Osteocyte (in vitro differentiated cells): ENCODE data around the gene TEAD3. TPM values are rescaled to one million over a fixed set of nuclear protein-coding genes. Genes with fewer than 3 reads are reported as not detected.

Source experiments
- DNase-seq: peaks from one replicate; pipeline ENCODE4 v3.0.0; 2021; ENCODE audit warnings: mixed read lengths; ENCODE audit not compliant: unreplicated experiment; ENCODE audit errors: extremely low spot score
- H3K27ac Mint-ChIP-seq: one replicate; pipeline ENCODE4 v1.8.0; 2021; ENCODE audit warnings: mild to moderate bottlenecking, mixed read lengths; ENCODE audit not compliant: unreplicated experiment
- H3K27me3 Mint-ChIP-seq: one replicate; pipeline ENCODE4 v1.8.0; 2021; ENCODE audit warnings: mixed read lengths; ENCODE audit not compliant: unreplicated experiment
- H3K36me3 Mint-ChIP-seq: one replicate; pipeline ENCODE4 v1.8.0; 2021; ENCODE audit warnings: mixed read lengths; ENCODE audit not compliant: unreplicated experiment
- H3K4me1 Mint-ChIP-seq: one replicate; pipeline ENCODE4 v1.8.0; 2021; ENCODE audit warnings: mixed read lengths; ENCODE audit not compliant: unreplicated experiment
- H3K4me3 Mint-ChIP-seq: one replicate; pipeline ENCODE4 v1.8.0; 2021; ENCODE audit warnings: mild to moderate bottlenecking, moderate library complexity, mixed read lengths; ENCODE audit not compliant: unreplicated experiment
- H3K9me3 Mint-ChIP-seq: one replicate; pipeline ENCODE4 v1.8.0; 2021; ENCODE audit warnings: mixed read lengths; ENCODE audit not compliant: unreplicated experiment
- total RNA-seq: library from RNA; stranded (reverse); gene quantifications from 2 replicates; pipeline ENCODE4 v1.2.1, GENCODE V29; 2021
- TF ChIP-seq, protein P1 (sequence below): fragments of 200-600 bp; sonication (generic); IDR thresholded peaks from 2 replicates; pipeline ENCODE4 v1.5.0; 2021; ENCODE audit warnings: antibody characterized with exemption, mild to moderate bottlenecking, moderate library complexity

The TEAD3 gene
- total RNA-seq, 1 donor from 2014 or later: 44.8 TPM

DNA sequence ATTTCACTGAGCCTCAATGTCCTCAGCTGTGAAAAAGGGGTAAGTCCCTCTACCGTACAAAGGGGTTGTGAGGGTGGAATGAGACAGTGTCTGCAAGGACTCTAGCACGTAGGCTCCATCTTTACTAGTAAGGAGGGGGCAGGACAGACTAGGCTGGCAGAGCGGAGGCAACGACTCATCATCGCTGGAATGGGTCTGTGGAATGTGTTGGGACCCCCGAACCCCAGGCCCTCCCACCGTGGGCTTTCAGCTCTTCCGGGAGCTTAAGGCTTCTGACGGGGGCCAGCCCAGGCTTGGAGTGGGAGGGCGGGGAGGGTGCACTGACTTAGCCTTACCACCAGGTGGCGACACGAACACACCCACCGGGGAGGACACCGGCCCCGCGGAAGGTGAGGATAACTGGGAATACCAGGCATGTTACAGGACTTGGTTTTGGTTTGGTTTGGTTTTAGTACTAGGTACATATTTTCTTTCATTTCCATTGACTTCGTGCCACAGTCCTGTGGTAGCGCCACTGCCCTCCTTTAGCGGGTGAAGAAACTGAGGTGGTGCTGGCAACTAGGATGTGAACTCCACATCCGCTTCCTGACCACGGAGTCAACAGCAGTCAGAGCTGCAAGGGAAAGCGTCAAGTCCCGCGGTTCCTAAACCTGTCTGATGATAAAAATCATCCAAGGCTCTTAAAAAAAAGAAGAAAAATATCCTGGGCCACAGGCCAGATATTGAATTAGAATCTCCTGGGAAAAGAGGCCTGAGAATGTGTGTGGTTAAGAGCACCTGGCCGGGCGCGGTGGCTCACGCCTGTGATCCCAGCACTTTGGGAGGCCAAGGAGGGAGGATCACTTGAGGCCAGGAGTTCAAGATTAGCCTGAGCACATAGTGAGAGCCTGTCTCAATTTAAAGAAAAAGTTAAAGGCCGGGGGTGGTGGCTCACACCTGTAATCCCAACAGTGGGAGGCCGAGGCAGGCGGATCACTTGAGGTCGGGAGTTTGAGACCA, 26.1 kb upstream of the TEAD3 start:
- no peak overlapping the region for H3K4me3 Mint-ChIP-seq
- peaks cover 3% of the 10 kb centered on the region for H3K4me1 Mint-ChIP-seq
- H3K9me3 Mint-ChIP-seq: no peaks in the 10 kb centered on the region
- no peak overlapping the region for H3K27ac Mint-ChIP-seq
- peaks cover 4% of the 10 kb centered on the region for H3K27me3 Mint-ChIP-seq
- peak; percentile 90 for DNase-seq
- TF ChIP-seq, protein P1, sequence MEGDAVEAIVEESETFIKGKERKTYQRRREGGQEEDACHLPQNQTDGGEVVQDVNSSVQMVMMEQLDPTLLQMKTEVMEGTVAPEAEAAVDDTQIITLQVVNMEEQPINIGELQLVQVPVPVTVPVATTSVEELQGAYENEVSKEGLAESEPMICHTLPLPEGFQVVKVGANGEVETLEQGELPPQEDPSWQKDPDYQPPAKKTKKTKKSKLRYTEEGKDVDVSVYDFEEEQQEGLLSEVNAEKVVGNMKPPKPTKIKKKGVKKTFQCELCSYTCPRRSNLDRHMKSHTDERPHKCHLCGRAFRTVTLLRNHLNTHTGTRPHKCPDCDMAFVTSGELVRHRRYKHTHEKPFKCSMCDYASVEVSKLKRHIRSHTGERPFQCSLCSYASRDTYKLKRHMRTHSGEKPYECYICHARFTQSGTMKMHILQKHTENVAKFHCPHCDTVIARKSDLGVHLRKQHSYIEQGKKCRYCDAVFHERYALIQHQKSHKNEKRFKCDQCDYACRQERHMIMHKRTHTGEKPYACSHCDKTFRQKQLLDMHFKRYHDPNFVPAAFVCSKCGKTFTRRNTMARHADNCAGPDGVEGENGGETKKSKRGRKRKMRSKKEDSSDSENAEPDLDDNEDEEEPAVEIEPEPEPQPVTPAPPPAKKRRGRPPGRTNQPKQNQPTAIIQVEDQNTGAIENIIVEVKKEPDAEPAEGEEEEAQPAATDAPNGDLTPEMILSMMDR: peak; percentile 99
- no peaks in the 10 kb centered on the region for H3K36me3 Mint-ChIP-seq

DNA sequence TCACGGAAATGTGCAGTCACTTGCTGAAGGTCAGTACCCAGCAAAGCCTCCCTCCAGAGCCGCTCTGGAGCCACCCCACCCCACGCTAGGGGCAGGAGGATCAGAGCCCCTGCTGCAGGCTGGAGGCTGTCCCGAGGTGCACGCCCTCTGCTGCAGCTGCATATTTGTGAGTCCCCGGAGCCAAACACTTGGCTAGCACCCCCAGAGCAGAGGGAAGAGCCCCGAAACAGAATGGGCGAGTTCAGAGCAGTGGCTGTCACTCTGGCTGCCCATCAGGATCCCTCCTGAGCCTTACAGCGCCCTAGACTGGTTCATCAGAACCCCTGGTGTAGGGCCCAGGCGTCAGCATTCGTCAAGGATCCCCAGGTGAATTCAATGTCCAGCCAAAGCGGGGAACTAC, 25.3 kb upstream of the TEAD3 start:
- no peaks in the 10 kb centered on the region for H3K27me3 Mint-ChIP-seq
- peaks cover 3% of the 10 kb centered on the region for H3K4me1 Mint-ChIP-seq
- no peaks in the 10 kb centered on the region for H3K36me3 Mint-ChIP-seq
- no peak for DNase-seq
- TF ChIP-seq, protein P1: no peak
- H3K4me3 Mint-ChIP-seq: no peak overlapping the region
- H3K9me3 Mint-ChIP-seq: no peaks in the 10 kb centered on the region
- no peak overlapping the region for H3K27ac Mint-ChIP-seq

DNA sequence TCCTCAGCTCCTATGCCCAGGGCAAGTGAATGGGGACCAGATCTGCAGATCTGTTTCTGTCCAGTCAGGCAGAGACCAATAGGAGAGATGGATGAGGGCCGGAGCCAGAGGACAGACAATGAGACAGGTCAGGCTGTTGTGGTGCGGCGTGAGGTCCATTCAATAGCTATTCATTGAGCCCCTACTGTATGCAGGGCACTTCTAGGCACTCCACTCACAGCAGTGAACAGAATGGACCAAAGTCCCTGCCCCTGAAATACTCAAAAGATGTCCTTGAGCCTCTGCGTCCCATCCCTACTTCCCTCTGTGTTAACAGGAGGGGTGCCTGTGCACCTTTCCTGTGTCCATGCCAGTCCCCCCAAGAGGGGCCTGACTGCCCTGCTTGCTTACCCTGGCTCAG, 24.4 kb upstream of the TEAD3 start:
- H3K27ac Mint-ChIP-seq: no peak overlapping the region
- no peak overlapping the region for H3K4me3 Mint-ChIP-seq
- no peak for DNase-seq
- H3K4me1 Mint-ChIP-seq: peaks cover 3% of the 10 kb centered on the region
- no peaks in the 10 kb centered on the region for H3K9me3 Mint-ChIP-seq
- TF ChIP-seq, protein P1: no peak
- no peaks in the 10 kb centered on the region for H3K27me3 Mint-ChIP-seq
- no peaks in the 10 kb centered on the region for H3K36me3 Mint-ChIP-seq

DNA sequence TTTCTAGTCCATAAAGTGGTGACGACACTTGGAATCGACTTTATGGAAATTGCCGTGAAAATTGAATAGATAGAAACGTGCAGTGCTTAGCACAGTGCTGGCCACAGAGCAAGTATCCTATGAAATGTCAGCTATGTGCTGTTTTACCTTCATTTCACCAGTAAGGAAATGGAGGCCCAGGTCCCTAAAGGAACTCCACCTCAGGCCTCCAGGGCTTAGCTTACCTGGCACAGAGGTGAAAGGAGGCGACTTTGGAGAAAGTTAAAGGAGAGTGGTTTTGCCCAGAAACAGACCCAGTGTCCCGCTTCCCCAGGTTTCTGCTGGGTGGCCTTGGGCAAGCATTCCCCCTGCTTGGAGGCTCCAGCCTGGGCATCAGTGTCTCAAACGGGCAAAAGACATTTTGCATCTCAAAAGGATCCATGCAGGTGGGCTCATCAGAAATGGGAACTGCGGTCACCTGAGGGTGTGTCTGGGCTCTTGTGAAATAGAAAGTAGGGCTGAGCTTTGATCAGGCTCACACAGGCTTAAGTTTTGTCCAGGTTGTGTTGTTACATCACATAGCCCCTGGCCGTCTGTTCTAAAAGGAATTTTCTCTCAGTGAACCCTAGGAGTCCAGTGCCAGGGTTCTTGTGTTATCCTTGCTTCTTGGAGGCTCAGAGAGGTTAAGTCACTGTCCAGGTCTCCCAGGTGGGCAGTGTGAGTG, 22.6 kb upstream of the TEAD3 start:
- Mint-ChIP-seq H3K4me3 (no peak overlapping the region), H3K36me3 (no peaks in the 10 kb centered on the region), H3K27me3 (no peaks in the 10 kb centered on the region), H3K9me3 (no peaks in the 10 kb centered on the region), H3K27ac (no peak overlapping the region), H3K4me1 (peaks cover 3% of the 10 kb centered on the region)
- TF ChIP-seq, protein P1: no peak
- DNase-seq: no peak
